ENCODE results near the gene HPS1.

- TF ChIP-seq POLR2A (IDR thresholded peaks at IDR 0.05) (no peak), CTCF (IDR thresholded peaks at IDR 0.05) (no peak)
Observed at GRCh38 chr10:98402478-98402877, 44.3 kb downstream of the HPS1 start.

All from esophagus squamous epithelium (tissue), 4 donors.